ENCODE data around the gene CACNA1C.

Gene CACNA1C

GRCh38 chr12:2229661-2230539, 177.1 kb downstream of the CACNA1C start:
- no peak for DNase-seq (ENCODE audit: low read depth in 4 of 4, low spot score in 1 of 4)

GRCh38 chr12:2231011-2231595, 178.3 kb downstream of the CACNA1C start:
- no peak for DNase-seq (ENCODE audit: low read depth in 4 of 4, low spot score in 1 of 4)

GRCh38 chr12:2231956-2232355, 179.2 kb downstream of the CACNA1C start:
- DNase-seq (ENCODE audit: low read depth in 4 of 4, low spot score in 1 of 4), result no peak

GRCh38 chr12:2233034-2233433, 180.2 kb downstream of the CACNA1C start:
- DNase-seq (ENCODE audit: low read depth in 4 of 4, low spot score in 1 of 4), result no peak

GRCh38 chr12:2234091-2234490, 181.3 kb downstream of the CACNA1C start:
- no peak for DNase-seq (ENCODE audit: low read depth in 4 of 4, low spot score in 1 of 4)

- no peak for DNase-seq (ENCODE audit: low read depth in 4 of 4, low spot score in 1 of 4)
Observed at GRCh38 chr12:2234646-2235350, 182.0 kb downstream of the CACNA1C start.

GRCh38 chr12:2236506-2237294, 183.9 kb downstream of the CACNA1C start:
- no peak for DNase-seq (ENCODE audit: low read depth in 4 of 4, low spot score in 1 of 4)

- no peak for DNase-seq (ENCODE audit: low read depth in 4 of 4, low spot score in 1 of 4)
Observed at GRCh38 chr12:2238111-2238510, 185.3 kb downstream of the CACNA1C start.

- DNase-seq (ENCODE audit: low read depth in 4 of 4, low spot score in 1 of 4), result no peak
Observed at GRCh38 chr12:2239381-2239871, 186.6 kb downstream of the CACNA1C start.

- no peak for DNase-seq (ENCODE audit: low read depth in 4 of 4, low spot score in 1 of 4)
Observed at GRCh38 chr12:2240390-2240789, 187.6 kb downstream of the CACNA1C start.

- no peak for DNase-seq (ENCODE audit: low read depth in 4 of 4, low spot score in 1 of 4)
Observed at GRCh38 chr12:2240984-2241383, 188.2 kb downstream of the CACNA1C start.

GRCh38 chr12:2242216-2242615, 189.4 kb downstream of the CACNA1C start:
- no peak for DNase-seq (ENCODE audit: low read depth in 4 of 4, low spot score in 1 of 4)

GRCh38 chr12:2242816-2243215, 190.0 kb downstream of the CACNA1C start:
- no peak for DNase-seq (ENCODE audit: low read depth in 4 of 4, low spot score in 1 of 4)

GRCh38 chr12:2243275-2243674, 190.5 kb downstream of the CACNA1C start:
- no peak for DNase-seq (ENCODE audit: low read depth in 4 of 4, low spot score in 1 of 4)

- DNase-seq (ENCODE audit: low read depth in 4 of 4, low spot score in 1 of 4), result no peak
Observed at GRCh38 chr12:2244013-2244861, 191.4 kb downstream of the CACNA1C start.

GRCh38 chr12:2246358-2246757, 193.6 kb downstream of the CACNA1C start:
- DNase-seq (ENCODE audit: low read depth in 4 of 4, low spot score in 1 of 4), result no peak

GRCh38 chr12:2247120-2247519, 194.3 kb downstream of the CACNA1C start:
- no peak for DNase-seq (ENCODE audit: low read depth in 4 of 4, low spot score in 1 of 4)

- no peak for DNase-seq (ENCODE audit: low read depth in 4 of 4, low spot score in 1 of 4)
Observed at GRCh38 chr12:2247596-2247995, 194.8 kb downstream of the CACNA1C start.

- DNase-seq (ENCODE audit: low read depth in 4 of 4, low spot score in 1 of 4), result no peak
Observed at GRCh38 chr12:2248087-2248900, 195.5 kb downstream of the CACNA1C start.

Data from stimulated activated CD4-positive, alpha-beta T cell treated with anti-CD3 and anti-CD28 coated beads, Interleukin-1b, Interleukin-23, amount 100 ng/mL, for 24 hours (primary cell).